B cell (primary cell): ENCODE data around the gene CAPN15. TPM values are rescaled to one million over a fixed set of nuclear protein-coding genes. Genes with fewer than 3 reads are reported as not detected.

Source experiments
- ATAC-seq: fragments of 200-7000 bp; cut with Tn5 transposase; one replicate; pipeline ENCODE4 v1.10.0; 2021; ENCODE audit warnings: low read depth, mild to moderate bottlenecking, moderate number of reproducible peaks, moderate library complexity
- CTCF ChIA-PET: fragments of 350-600 bp; sonication (Branson Sonifier 250); formaldehyde crosslinking; loops from one replicate; lab custom pipeline; 2021; ENCODE audit warnings: antibody characterized with exemption, inconsistent platforms; lab: Charles Lee
- POLR2A ChIA-PET: fragments of 350-600 bp; sonication (Branson Sonifier 250); formaldehyde crosslinking; loops from one replicate; lab custom pipeline; 2021; ENCODE audit warnings: antibody characterized with exemption; lab: Charles Lee
- DNase-seq: peaks from one replicate; pipeline ENCODE4 v3.0.0; 2013
- H2AFZ ChIP-seq: 2 replicates; pipeline ENCODE4 v1.6.1; 2012; ENCODE audit warnings: mild to moderate bottlenecking, low read depth, low read length; ENCODE audit not compliant: insufficient read depth, poor library complexity, severe bottlenecking
- H3K27ac ChIP-seq, 2 donors: 1 replicate in 1 of 2; 2 replicates in 1 of 2; pipeline ENCODE4 v1.5.1; 2012 to 2013; ENCODE audit warnings: low read length in 2 of 2, mild to moderate bottlenecking in 2 of 2, moderate library complexity in 1 of 2
- H3K27me3 ChIP-seq, 4 experiments: fragments of 200-600 bp in 1 of 4; sonication (generic) in 1 of 4; replicated peaks in 1 of 4; 1 replicate in 2 of 4; 2 replicates in 2 of 4; pipeline versions ENCODE4 v1.6.1 to v1.7.0; 2013 to 2016; ENCODE audit warnings: low read length in 3 of 4, mild to moderate bottlenecking in 2 of 4, mixed read lengths in 1 of 4, moderate library complexity in 1 of 4; ENCODE audit not compliant: insufficient read depth in 4 of 4, control insufficient read depth in 3 of 4; ENCODE audit errors: control extremely low read depth in 1 of 4
- H3K36me3 ChIP-seq, 2 experiments: replicated peaks in 1 of 2; 1 replicate in 1 of 2; 2 replicates in 1 of 2; pipeline versions ENCODE4 v1.6.1 to v1.7.1; 2013; ENCODE audit warnings: low read length in 1 of 2; ENCODE audit not compliant: insufficient read depth in 2 of 2, control insufficient read depth in 1 of 2; ENCODE audit errors: control extremely low read depth in 1 of 2, extremely low read depth in 1 of 2
- H3K4me1 ChIP-seq, 2 donors: fragments of 200-600 bp in 1 of 2; sonication (generic) in 1 of 2; 1 replicate in 1 of 2; 2 replicates in 1 of 2; pipeline versions ENCODE4 v1.5.1 to v1.6.1; 2013 to 2017; ENCODE audit warnings: low read length in 2 of 2; ENCODE audit not compliant: control insufficient read depth in 2 of 2, insufficient read depth in 2 of 2
- H3K4me2 ChIP-seq: replicated peaks from 2 replicates; pipeline ENCODE3; 2012; ENCODE audit warnings: mild to moderate bottlenecking, low read depth, low read length; ENCODE audit not compliant: poor library complexity, severe bottlenecking
- H3K4me3 ChIP-seq, 5 experiments: fragments of 200-600 bp in 1 of 5; sonication (generic) in 1 of 5; 1 replicate in 3 of 5; 2 replicates in 2 of 5; pipeline versions ENCODE4 v1.5.1 to v1.7.0; 2011 to 2016; ENCODE audit warnings: low read length in 4 of 5, mild to moderate bottlenecking in 4 of 5, low read depth in 2 of 5, control low read depth in 1 of 5, moderate library complexity in 1 of 5; ENCODE audit not compliant: insufficient read depth in 1 of 5; ENCODE audit errors: control extremely low read depth in 1 of 5, extremely low read depth in 1 of 5
- H3K79me2 ChIP-seq: fragments of 200-600 bp; sonication (generic); one replicate; pipeline ENCODE4 v1.6.0; 2016; ENCODE audit warnings: low read length; ENCODE audit not compliant: control insufficient read depth, insufficient read depth
- H3K9ac ChIP-seq: fragments of 200-600 bp; sonication (generic); 2 replicates; pipeline ENCODE4 v1.6.1; 2017; ENCODE audit warnings: mild to moderate bottlenecking, low read length, moderate library complexity
- H3K9me3 ChIP-seq, 3 donors: one replicate each; pipeline versions ENCODE4 v1.6.1 to v1.7.1; 2013; ENCODE audit warnings: low read length in 2 of 3; ENCODE audit not compliant: control insufficient read depth in 2 of 3, insufficient read depth in 1 of 3; ENCODE audit errors: control extremely low read depth in 1 of 3
- H4K20me1 ChIP-seq: 2 replicates; pipeline ENCODE4 v1.6.0; 2012; ENCODE audit warnings: mild to moderate bottlenecking, low read length; ENCODE audit not compliant: insufficient read depth, control insufficient read depth, poor library complexity, severe bottlenecking
- H3K27ac Mint-ChIP-seq: one replicate; pipeline ENCODE4 v1.8.0; 2021; ENCODE audit warnings: mixed read lengths
- H3K27me3 Mint-ChIP-seq: one replicate; pipeline ENCODE4 v1.8.0; 2021; ENCODE audit warnings: mixed read lengths
- H3K4me1 Mint-ChIP-seq: one replicate; pipeline ENCODE4 v1.8.0; 2021; ENCODE audit warnings: mixed read lengths
- H3K4me3 Mint-ChIP-seq: one replicate; pipeline ENCODE4 v1.8.0; 2021; ENCODE audit warnings: mixed read lengths
- H3K9me3 Mint-ChIP-seq: one replicate; pipeline ENCODE4 v1.8.0; 2022; ENCODE audit warnings: mixed read lengths; ENCODE audit not compliant: insufficient read depth
- CTCF ChIP-seq: fragments of 200-600 bp; IDR thresholded peaks from one replicate; pipeline ENCODE4 v1.8.0; 2022; ENCODE audit warnings: antibody characterized with exemption, mild to moderate bottlenecking
- EZH2 ChIP-seq: IDR thresholded peaks from 2 replicates; pipeline ENCODE4 v1.6.1; 2012; ENCODE audit warnings: borderline replicate concordance, low read depth, mild to moderate bottlenecking, moderate library complexity, low read length; ENCODE audit not compliant: insufficient read depth, poor library complexity, severe bottlenecking
- WGBS: methylation state at CpG from one replicate; pipeline ENCODE4 v1.1.5; 2013; ENCODE audit warnings: missing lambda C conversion rate; ENCODE audit not compliant: insufficient coverage; 5-methylcytosine and 5-hydroxymethylcytosine counted together
- intact Hi-C: fragments of 100-400 bp; cut with micrococcal nuclease; formaldehyde crosslinking; loops from one replicate; pipeline ENCODE4 v1.10.0; 2022
- polyA plus RNA-seq: library from polyadenylated mRNA; depleted of rRNA; stranded (reverse); fragments of >200 nt; gene quantifications from 2 replicates; pipeline ENCODE4 v1.2.3, GENCODE V29; 2012
- total RNA-seq, 2 donors: library from RNA; stranded (reverse); fragments of 120-200 nt in 1 of 2; gene quantifications; 1 replicate in 1 of 2; 2 replicates in 1 of 2; pipeline versions ENCODE4 v1.2.3 to v1.2.4, GENCODE V29; 2013 to 2022

CAPN15 gene
- total and polyA plus RNA-seq, 2 donors (not counting 1 experiment from before 2014, with no cell fraction given) = 67.2 to 77.2 TPM

GRCh38 chr16:524274-525040 is 3.1 kb upstream of the CAPN15 start:
- H3K27me3 Mint-ChIP-seq = no peaks in the 10 kb centered on the region
- H3K27me3 ChIP-seq = no peaks in the 10 kb centered on the region
- peaks cover 25% of the 10 kb centered on the region for H3K79me2 ChIP-seq
- H3K27ac Mint-ChIP-seq = peak overlapping the region; percentile 37
- no peaks in the 10 kb centered on the region for H3K36me3 ChIP-seq
- peaks cover 32% of the 10 kb centered on the region for H4K20me1 ChIP-seq
- 96% methylated on average over 23 of the region's 24 CpGs for WGBS
- peaks cover 0 to 2% (median 0%) of the 10 kb centered on the region in 3 donors for H3K9me3 ChIP-seq
- no peak for TF ChIP-seq CTCF
- no peak overlapping the region for H3K4me3 ChIP-seq
- intact Hi-C loops = loop anchor here (5.0 kb wide), 1 partner anchor 142 kb away; the partner anchor contains the start of gene PGAP6
- H3K4me1 ChIP-seq = peaks cover 23 to 39% of the 10 kb centered on the region in 2 donors
- no peak for DNase-seq
- peaks cover 27% of the 10 kb centered on the region for H3K4me1 Mint-ChIP-seq
- no peak for ATAC-seq
- POLR2A ChIA-PET = no interaction called here
- CTCF ChIA-PET = no interaction called here
- H3K4me2 ChIP-seq = no peak overlapping the region
- peak overlapping the region in 1 of 2 donors; percentile 33 for H3K27ac ChIP-seq
- H3K9me3 Mint-ChIP-seq = no peaks in the 10 kb centered on the region
- H3K9ac ChIP-seq = no peak overlapping the region
- no peak overlapping the region for H3K4me3 Mint-ChIP-seq
- H2AFZ ChIP-seq = no peak overlapping the region

DNA sequence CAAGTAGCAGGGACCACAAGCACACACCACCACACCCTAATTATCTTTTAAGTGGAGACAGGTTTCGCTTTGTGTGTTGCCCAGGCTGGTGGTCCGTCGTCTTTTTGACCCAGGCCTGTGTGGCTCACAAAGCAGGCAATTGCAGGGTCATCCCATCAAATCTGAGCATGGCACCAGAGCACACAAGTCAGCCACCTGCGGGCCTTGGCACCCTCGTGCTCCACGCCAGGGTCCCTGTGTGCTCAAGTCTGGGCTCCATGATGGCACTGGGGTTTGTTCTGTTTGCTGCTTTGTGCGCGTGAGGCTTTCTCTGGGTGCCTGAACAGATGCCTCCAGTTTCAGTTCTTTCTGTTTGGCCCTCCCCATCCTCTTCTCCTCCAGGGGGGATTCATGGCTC is 2.4 kb upstream of the CAPN15 start:
- Mint-ChIP-seq H3K27ac (peak overlapping the region; percentile 89), H3K9me3 (no peaks in the 10 kb centered on the region), H3K4me1 (peaks cover 33% of the 10 kb centered on the region), H3K27me3 (no peaks in the 10 kb centered on the region), H3K4me3 (peak overlapping the region; percentile 89)
- intact Hi-C loops = loop anchor here (5.0 kb wide), 1 partner anchor 143 kb away; the partner anchor contains the start of gene PGAP6
- Histone ChIP-seq H3K9ac (no peak overlapping the region), H3K9me3 (peaks cover 0 to 2% (median 0%) of the 10 kb centered on the region in 3 donors), H4K20me1 (peaks cover 39% of the 10 kb centered on the region), H2AFZ (no peak overlapping the region), H3K4me2 (peak overlapping the region; percentile 5), H3K79me2 (peaks cover 32% of the 10 kb centered on the region), H3K4me3 (no peak overlapping the region), H3K27me3 (no peaks in the 10 kb centered on the region), H3K36me3 (no peaks in the 10 kb centered on the region), H3K27ac (peak overlapping the region in 1 of 2 donors; percentile 33), H3K4me1 (peaks cover 25 to 45% of the 10 kb centered on the region in 2 donors)
- CTCF ChIA-PET = no interaction called here
- no peak for ATAC-seq
- 88% methylated on average over 8 of the region's 8 CpGs for WGBS
- no peak for TF ChIP-seq CTCF
- no peak for TF ChIP-seq EZH2
- POLR2A ChIA-PET = no interaction called here
- DNase-seq = no peak
